Amniotic epithelial cell (primary cell): ENCODE measurements around the gene SEMA4F.

Source experiments
- DNase-seq: peaks from one replicate; pipeline ENCODE4 v3.0.0-alpha.2; 2010; ENCODE audit warnings: low read depth

The SEMA4F gene

GRCh38 chr2:74659462-74659861 lies 5.4 kb downstream of the SEMA4F start:
- no peak for DNase-seq

- no peak for DNase-seq
These were observed 14.0 kb downstream of the SEMA4F start for GRCh38 chr2:74668087-74668486.

GRCh38 chr2:74670263-74670662 lies 16.2 kb downstream of the SEMA4F start:
- no peak for DNase-seq

DNA sequence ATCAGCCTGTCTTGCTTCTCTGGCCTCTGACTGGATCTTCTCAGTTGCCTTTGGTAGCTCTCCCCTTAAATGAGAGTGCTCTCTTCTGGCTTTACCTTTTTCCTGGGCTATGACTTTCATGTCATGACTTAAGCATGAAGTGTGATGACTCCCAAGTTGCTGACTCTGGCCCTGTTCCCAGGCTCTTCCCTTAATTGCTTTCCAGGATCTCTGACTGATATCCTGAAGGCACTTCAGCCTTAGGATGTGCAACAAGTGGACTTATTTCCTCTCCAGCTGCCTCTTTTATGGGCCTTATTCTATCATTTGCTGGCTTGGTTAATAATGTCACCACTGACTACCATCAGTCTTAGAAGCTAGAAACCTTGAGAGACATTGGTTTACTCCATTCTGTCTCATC lies 17.4 kb downstream of the SEMA4F start:
- DNase-seq, result peak; percentile 23

- no peak for DNase-seq
These were observed 19.9 kb downstream of the SEMA4F start for GRCh38 chr2:74673826-74674528.

- no peak for DNase-seq
These were observed 21.0 kb downstream of the SEMA4F start for GRCh38 chr2:74675090-74675489.

GRCh38 chr2:74676331-74676730 lies 22.3 kb downstream of the SEMA4F start:
- DNase-seq, result no peak

DNA sequence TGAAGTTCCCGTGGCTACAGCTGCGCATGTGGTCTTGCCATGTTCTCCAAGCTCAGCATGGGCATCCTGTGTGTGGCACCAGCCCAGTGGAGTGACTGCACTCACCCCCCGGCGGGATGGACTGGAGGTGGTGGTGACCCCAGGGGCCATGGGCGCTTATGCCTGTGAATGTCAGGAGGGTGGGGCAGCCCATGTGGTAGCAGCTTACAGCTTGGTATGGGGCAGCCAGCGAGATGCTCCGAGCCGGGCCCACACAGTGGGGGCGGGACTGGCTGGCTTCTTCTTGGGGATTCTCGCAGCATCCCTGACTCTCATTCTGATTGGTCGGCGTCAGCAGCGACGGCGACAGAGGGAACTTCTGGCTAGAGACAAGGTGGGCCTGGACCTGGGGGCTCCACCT lies 25.6 kb downstream of the SEMA4F start:
- DNase-seq, result no peak

- DNase-seq, result no peak
These were observed 28.5 kb downstream of the SEMA4F start for GRCh38 chr2:74682501-74682900.

GRCh38 chr2:74685408-74685807 lies 31.4 kb downstream of the SEMA4F start:
- DNase-seq, result no peak

DNA sequence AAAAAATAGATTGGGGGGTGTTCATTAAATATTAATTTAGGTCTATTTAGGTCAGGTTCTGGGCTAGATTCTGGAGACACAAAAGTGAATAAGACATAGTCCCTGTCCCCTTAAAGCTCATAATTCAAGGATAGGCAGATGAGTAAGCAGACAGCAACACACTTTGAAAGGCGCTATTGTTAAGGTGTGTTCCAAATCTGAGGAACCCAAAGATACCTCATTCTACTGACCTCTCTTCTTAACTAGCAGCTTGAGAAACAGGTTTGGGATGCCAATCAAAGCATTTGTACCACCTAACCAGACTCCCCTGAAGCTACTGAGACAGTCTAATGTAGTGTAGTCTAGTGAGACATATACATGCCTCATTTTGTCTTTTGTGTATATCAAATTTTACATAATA lies 34.8 kb downstream of the SEMA4F start:
- no peak for DNase-seq

GRCh38 chr2:74689671-74690070 lies 35.6 kb downstream of the SEMA4F start:
- no peak for DNase-seq

DNA sequence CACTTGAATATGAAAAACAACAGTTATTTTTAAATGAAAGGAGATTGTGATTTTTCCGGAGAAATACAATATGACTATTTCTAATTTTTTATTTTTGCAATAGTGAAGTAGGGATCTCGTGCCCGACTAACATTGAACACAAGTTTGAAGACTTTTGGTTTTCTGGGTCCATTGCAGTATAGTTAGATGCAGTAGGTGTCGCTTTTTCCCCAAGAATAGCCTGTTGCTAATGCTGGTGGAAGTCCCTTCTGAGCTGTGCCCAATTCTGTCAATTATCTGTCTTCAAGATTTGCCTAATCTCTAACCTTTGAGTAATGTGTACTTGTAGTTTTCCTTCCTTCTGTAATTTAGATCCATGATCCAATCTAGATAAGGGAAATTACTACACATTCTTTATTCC lies 36.5 kb downstream of the SEMA4F start:
- DNase-seq, result peak; percentile 75

GRCh38 chr2:74691929-74692328 lies 37.9 kb downstream of the SEMA4F start:
- peak; percentile 66 for DNase-seq

GRCh38 chr2:74693213-74693612 lies 39.2 kb downstream of the SEMA4F start:
- no peak for DNase-seq

DNA sequence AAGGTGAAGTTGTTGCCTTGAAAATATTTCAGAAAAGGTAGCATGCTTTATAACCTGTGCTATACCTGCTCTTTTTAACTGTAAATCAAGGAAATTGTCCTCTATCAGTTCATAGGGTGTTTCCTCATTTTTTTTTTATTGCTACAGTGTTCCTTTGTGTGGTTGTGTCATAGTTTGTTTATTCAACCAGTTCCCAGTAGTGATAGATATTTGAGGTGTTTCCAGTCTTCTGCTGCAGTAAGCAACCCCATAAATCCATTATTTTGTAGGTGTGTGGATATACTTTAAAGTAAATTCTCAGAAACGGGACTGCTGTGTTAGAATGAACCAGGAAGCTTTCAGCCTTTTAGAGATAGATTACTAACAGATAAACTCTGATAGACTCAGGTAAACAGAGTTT lies 39.6 kb downstream of the SEMA4F start:
- DNase-seq, result no peak

DNA sequence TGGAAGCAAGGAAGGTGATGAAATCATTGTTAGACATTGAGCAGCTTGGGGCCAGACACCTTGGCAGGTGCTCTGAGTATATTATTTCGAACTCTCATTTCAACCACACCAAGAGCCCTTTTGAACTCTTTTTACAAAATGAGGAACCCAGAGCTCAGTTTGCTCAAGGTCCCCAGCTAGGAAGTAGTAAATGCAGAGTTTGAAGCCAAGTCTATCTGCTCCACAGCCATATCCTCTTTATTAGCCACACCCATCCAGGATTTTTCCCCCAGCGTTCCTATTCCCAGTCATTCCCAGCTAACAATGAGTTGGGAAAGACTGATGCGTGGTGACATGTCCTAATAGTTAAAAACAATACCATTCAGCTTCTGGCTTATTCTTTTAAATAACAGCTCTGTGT lies 40.2 kb downstream of the SEMA4F start:
- no peak for DNase-seq

- DNase-seq, result no peak
These were observed 41.6 kb downstream of the SEMA4F start for GRCh38 chr2:74695663-74696062.

GRCh38 chr2:74696829-74697228 lies 42.8 kb downstream of the SEMA4F start:
- DNase-seq, result peak; percentile 95

GRCh38 chr2:74700643-74701372 lies 46.8 kb downstream of the SEMA4F start:
- DNase-seq, result no peak

- DNase-seq, result no peak
These were observed 48.1 kb downstream of the SEMA4F start for GRCh38 chr2:74702001-74702715.

DNA sequence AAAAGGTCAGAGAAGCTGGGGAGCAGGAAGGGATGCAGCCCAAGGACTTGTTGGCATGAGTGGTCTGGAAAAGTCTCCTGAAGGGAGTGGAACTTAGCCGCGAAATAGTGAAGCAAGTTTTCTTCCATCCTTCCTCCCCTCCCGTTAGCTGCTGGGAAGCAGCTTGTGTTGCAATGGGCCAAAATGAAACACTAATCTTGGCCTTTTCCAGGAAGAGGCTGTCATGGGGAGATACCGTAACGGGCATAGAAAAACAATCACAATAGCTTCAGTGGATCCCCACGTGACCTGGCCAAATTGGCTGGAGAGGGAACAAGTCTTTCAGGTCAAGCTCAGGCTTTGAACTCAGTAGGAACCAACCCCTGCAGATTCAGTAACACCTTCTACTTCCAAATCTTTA lies 49.3 kb downstream of the SEMA4F start:
- peak; percentile 95 for DNase-seq

DNA sequence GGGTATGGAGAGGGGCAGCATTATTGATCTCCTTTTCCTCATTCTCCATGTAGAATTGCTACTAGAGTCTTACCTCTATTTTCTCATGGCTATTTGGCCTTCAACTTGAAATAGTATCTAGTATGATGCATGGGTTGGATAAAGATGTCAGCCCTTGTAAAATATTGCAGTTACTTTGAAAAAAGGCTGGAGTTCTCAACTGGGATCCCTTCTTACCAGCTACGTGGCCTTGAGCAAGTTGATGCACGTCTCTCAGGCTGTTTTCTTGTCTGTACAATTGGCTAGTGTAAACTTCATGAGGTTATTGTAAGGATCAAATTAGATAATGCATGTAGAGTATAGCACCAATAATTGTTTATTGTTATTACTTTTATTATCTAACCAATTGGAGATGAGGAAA lies 50.2 kb downstream of the SEMA4F start:
- peak; percentile 95 for DNase-seq
